PC-9 (cell line): ENCODE results near the gene DNAH14. TPM values are rescaled to one million over a fixed set of nuclear protein-coding genes. Genes with fewer than 3 reads are reported as not detected.

Experiments
- BruUV-seq: library from RNA; stranded (reverse); fragments of 400-500 nt; replicated peaks from 2 replicates; lab custom pipeline; 2021; lab: Mats Ljungman, UMichigan
- CTCF ChIA-PET: fragments of 300-600 bp; sonication (Branson Sonifier 250); formaldehyde crosslinking; loops from one replicate; lab custom pipeline; 2022; ENCODE audit warnings: antibody characterized with exemption; lab: Charles Lee
- POLR2A ChIA-PET: fragments of 300-600 bp; sonication (Branson Sonifier 250); formaldehyde crosslinking; loops from one replicate; lab custom pipeline; 2022; ENCODE audit warnings: antibody characterized with exemption; ENCODE audit not compliant: unreplicated experiment; lab: Charles Lee
- DNase-seq, 2 experiments: peaks; one replicate each; pipeline versions ENCODE4 v3.0.0 to v3.0.0-alpha.2; 2015 to 2022; ENCODE audit warnings: mixed read lengths in 1 of 2
- H2AFZ ChIP-seq: fragments of 200-600 bp; sonication (generic); 2 replicates; pipeline ENCODE4 v1.8.1; 2017; ENCODE audit warnings: antibody characterized with exemption
- H3F3A ChIP-seq: fragments of 200-600 bp; sonication (generic); 2 replicates; pipeline ENCODE4 v1.8.1; 2017; ENCODE audit warnings: antibody characterized with exemption, mild to moderate bottlenecking, low read depth; ENCODE audit not compliant: insufficient read depth
- H3K27ac ChIP-seq: fragments of 200-600 bp; sonication (generic); 2 replicates; pipeline ENCODE4 v1.6.1; 2016; ENCODE audit warnings: mixed run types
- H3K27me3 ChIP-seq: fragments of 200-600 bp; sonication (generic); 2 replicates; pipeline ENCODE4 v1.6.1; 2016; ENCODE audit warnings: low read depth, mixed run types; ENCODE audit not compliant: insufficient read depth
- H3K36me3 ChIP-seq: fragments of 200-600 bp; sonication (generic); 2 replicates; pipeline ENCODE4 v1.6.1; 2016; ENCODE audit warnings: low read depth, mixed run types
- H3K4me1 ChIP-seq: fragments of 200-600 bp; sonication (generic); replicated peaks from 2 replicates; pipeline ENCODE4 v1.6.1; 2016; ENCODE audit warnings: mixed run types; ENCODE audit not compliant: insufficient read depth
- H3K4me2 ChIP-seq: fragments of 200-600 bp; sonication (generic); 2 replicates; pipeline ENCODE4 v1.6.1; 2017; ENCODE audit warnings: mixed run types
- H3K4me3 ChIP-seq: fragments of 200-600 bp; sonication (generic); 2 replicates; pipeline ENCODE4 v1.6.1; 2016; ENCODE audit warnings: mixed run types
- H3K79me2 ChIP-seq: fragments of 200-600 bp; sonication (generic); 2 replicates; pipeline ENCODE4 v1.6.1; 2017; ENCODE audit warnings: low read depth, mixed run types
- H3K9me2 ChIP-seq: fragments of 200-600 bp; sonication (generic); 2 replicates; pipeline ENCODE4 v1.8.1; 2017; ENCODE audit warnings: mild to moderate bottlenecking; ENCODE audit not compliant: insufficient read depth
- H3K9me3 ChIP-seq: fragments of 200-600 bp; sonication (generic); 2 replicates; pipeline ENCODE4 v1.8.1; 2016; ENCODE audit warnings: low read depth; ENCODE audit not compliant: insufficient read depth
- H4K20me1 ChIP-seq: fragments of 200-600 bp; sonication (generic); 2 replicates; pipeline ENCODE4 v1.8.1; 2017; ENCODE audit not compliant: insufficient read depth
- CTCF ChIP-seq: fragments of 200-600 bp; sonication (generic); conservative IDR thresholded peaks from 2 replicates; pipeline ENCODE4 v1.6.1; 2017; ENCODE audit warnings: mixed run types, antibody characterized with exemption, mild to moderate bottlenecking, moderate library complexity
- EZH2 ChIP-seq: fragments of 200-600 bp; sonication (generic); IDR thresholded peaks from 2 replicates; pipeline ENCODE4 v1.8.0; 2017; ENCODE audit warnings: antibody characterized with exemption, low read depth
- intact Hi-C: fragments of 100-400 bp; cut with micrococcal nuclease; formaldehyde crosslinking; loops from one replicate; pipeline ENCODE4 v1.10.0; 2022; ENCODE audit not compliant: unreplicated experiment
- total RNA-seq: library from RNA; stranded (reverse); gene quantifications from 2 replicates; pipeline ENCODE4 v1.2.3, GENCODE V29; 2021

Gene DNAH14
- total RNA-seq, 1 experiment from 2014 or later: 48.8 TPM

- no peak overlapping the region for H2AFZ ChIP-seq
- BruUV-seq: no TSS peak
- H3K36me3 ChIP-seq: no peaks in the 10 kb centered on the region
- no peak overlapping the region for H3K27ac ChIP-seq
- H4K20me1 ChIP-seq: no peaks in the 10 kb centered on the region
- POLR2A ChIA-PET: interaction anchor here (0.6 kb wide), 1 partner anchor 113 kb away, joined by 4 read pairs; no protein-coding TSS in a partner anchor
- CTCF ChIA-PET: no interaction called here
- H3K79me2 ChIP-seq: no peaks in the 10 kb centered on the region
- no peak overlapping the region for H3K4me2 ChIP-seq
- intact Hi-C loops: no loop called here
- peak in 1 of 2 experiments; percentile 41 for DNase-seq
- no peak overlapping the region for H3K4me3 ChIP-seq
- H3K4me1 ChIP-seq: no peaks in the 10 kb centered on the region
- H3K9me2 ChIP-seq: no peaks in the 10 kb centered on the region
- no peaks in the 10 kb centered on the region for H3F3A ChIP-seq
- TF ChIP-seq EZH2: no peak
- peak; percentile 63; the same call in 1 of the 2 replicates for TF ChIP-seq CTCF
- H3K27me3 ChIP-seq: no peaks in the 10 kb centered on the region
- no peaks in the 10 kb centered on the region for H3K9me3 ChIP-seq
These were observed 414.1 kb downstream of the DNAH14 start for GRCh38 chr1:225343618-225344017.

GRCh38 chr1:225347123-225347683, 417.7 kb downstream of the DNAH14 start:
- H3K27me3 ChIP-seq: no peaks in the 10 kb centered on the region
- BruUV-seq: no TSS peak
- H3K4me2 ChIP-seq: no peak overlapping the region
- no peak overlapping the region for H3K27ac ChIP-seq
- no peaks in the 10 kb centered on the region for H3F3A ChIP-seq
- H3K9me2 ChIP-seq: no peaks in the 10 kb centered on the region
- no peak for DNase-seq
- CTCF ChIA-PET: no interaction called here
- POLR2A ChIA-PET: no interaction called here
- H4K20me1 ChIP-seq: no peaks in the 10 kb centered on the region
- no peaks in the 10 kb centered on the region for H3K79me2 ChIP-seq
- intact Hi-C loops: no loop called here
- no peak overlapping the region for H3K4me3 ChIP-seq
- TF ChIP-seq EZH2: no peak
- TF ChIP-seq CTCF: no peak
- H3K9me3 ChIP-seq: no peaks in the 10 kb centered on the region
- no peaks in the 10 kb centered on the region for H3K4me1 ChIP-seq
- no peaks in the 10 kb centered on the region for H3K36me3 ChIP-seq
- no peak overlapping the region for H2AFZ ChIP-seq

GRCh38 chr1:225348400-225348799, 418.9 kb downstream of the DNAH14 start:
- CTCF ChIA-PET: no interaction called here
- Histone ChIP-seq H2AFZ (no peak overlapping the region), H4K20me1 (no peaks in the 10 kb centered on the region), H3K36me3 (no peaks in the 10 kb centered on the region), H3K9me3 (no peaks in the 10 kb centered on the region), H3K9me2 (no peaks in the 10 kb centered on the region), H3K79me2 (no peaks in the 10 kb centered on the region), H3K4me2 (no peak overlapping the region), H3K4me3 (no peak overlapping the region), H3K27me3 (no peaks in the 10 kb centered on the region), H3F3A (no peaks in the 10 kb centered on the region; the same call in 1 of the 2 replicates), H3K27ac (no peak overlapping the region), H3K4me1 (no peaks in the 10 kb centered on the region)
- TF ChIP-seq CTCF (no peak), EZH2 (no peak)
- intact Hi-C loops: no loop called here
- BruUV-seq: no TSS peak
- DNase-seq: no peak
- POLR2A ChIA-PET: no interaction called here
